GM21390 (cell line): ENCODE measurements around the gene TYW1.
"Not testable (repeated sequence)": the region's sequence is repeated elsewhere in the genome, so short reads cannot be mapped to it uniquely, and the experiment has no call there.

Source experiments
- ATAC-seq: cut with Tn5 transposase; IDR thresholded peaks from one replicate; pipeline ENCODE4 v1.9.1; 2021; ENCODE audit not compliant: unreplicated experiment

TYW1 gene

GRCh38 chr7:67043559-67043930 lies 46.9 kb downstream of the TYW1 start:
- not testable (repeated sequence) for ATAC-seq

- no peak for ATAC-seq
Measured at GRCh38 chr7:67045496-67045995, 48.9 kb downstream of the TYW1 start.

DNA sequence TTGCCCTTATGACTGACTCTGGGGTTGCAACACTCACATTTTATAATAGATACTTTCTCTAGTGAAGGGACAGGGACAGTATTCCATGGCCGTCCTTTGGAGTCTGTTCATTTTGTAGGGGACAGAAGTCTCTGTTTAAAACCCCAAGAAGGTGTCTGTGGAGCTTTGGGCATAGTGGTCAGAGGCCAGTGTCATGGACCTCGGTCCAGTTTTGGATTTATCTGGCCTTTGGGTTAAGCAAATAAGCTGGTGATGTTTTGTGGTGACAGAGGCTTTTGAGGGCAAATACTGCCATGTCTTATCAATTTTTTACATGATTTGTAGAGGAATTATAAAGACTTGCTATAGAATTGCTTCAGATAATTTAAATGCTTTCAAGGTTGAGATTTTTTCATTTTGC lies 50.2 kb downstream of the TYW1 start:
- ATAC-seq: not testable (repeated sequence)

DNA sequence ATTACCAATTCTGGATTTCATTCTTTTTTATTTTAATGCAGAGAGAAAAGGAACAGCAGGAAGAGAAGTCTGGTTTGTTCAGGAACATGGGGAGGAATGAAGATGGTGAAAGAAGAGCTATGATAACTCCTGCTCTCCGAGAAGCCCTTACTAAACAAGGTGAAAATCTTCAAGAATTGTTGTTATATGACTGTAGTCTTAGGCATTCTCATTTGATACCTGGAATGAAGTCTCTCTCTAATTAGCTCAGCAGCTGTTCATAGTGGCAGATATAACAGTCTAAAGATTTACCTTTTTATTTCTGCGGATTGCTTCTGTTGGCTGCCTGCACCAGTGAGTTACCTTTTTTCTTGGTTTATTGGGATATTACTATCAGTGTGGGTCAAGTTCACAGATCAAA lies 53.3 kb downstream of the TYW1 start:
- not testable (repeated sequence) for ATAC-seq

GRCh38 chr7:67052161-67052560 lies 55.5 kb downstream of the TYW1 start:
- ATAC-seq: not testable (repeated sequence)

DNA sequence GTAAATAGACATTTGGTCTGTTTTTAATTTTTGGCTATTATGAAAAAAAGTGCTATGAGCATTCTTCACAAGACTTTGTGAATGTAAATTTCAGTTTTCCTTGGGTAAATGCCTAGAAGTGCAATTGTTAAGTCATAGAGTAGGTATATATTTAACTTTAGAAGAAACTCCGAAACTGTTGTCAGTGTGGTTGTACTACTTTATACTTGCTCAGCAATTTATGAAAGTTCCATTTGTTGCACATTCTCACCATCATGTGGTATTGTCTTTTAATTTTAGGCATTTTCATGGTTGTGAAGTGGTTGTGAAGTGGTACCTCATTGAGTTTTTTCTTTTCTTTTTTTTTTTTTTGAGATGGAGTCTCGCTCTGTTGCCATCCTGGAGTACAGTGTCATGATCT lies 60.0 kb downstream of the TYW1 start:
- ATAC-seq: no peak

DNA sequence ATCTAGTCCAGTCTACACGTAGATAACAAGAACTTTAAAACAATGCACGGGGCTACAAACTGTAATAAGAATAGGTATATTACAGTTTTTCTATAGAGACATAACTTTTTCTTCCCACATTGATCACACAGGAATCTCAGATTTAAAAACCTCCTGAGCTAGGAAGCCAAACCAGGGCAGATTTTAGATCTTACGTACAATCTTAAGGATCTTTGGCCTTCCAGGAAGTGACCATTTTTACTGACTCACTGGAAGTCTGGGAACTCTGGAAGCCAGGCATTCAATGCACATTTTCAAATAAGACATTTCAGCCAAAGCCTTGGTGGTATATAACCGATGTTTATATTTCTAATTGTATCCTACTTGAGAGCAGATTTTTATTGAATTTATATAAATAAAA lies 64.7 kb downstream of the TYW1 start:
- ATAC-seq: not testable (repeated sequence)

DNA sequence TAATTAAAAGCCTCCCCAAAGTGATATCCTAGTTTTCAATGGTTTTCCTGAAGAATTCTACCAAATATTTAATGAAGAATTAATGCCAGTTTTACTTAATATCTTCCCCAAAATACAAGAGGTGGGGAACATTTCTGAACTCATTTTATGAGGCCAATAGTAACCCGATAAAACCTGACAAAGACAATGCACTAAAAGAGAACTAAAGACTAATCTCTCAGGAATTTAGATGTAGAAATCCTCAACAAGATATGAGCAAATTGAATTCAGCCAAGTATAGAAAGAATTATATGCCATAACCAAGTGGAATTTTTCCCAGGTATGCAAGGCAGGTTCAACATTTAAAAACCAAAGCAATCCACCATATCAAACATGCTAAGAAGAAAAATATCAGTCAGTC lies 66.2 kb downstream of the TYW1 start:
- not testable (repeated sequence) for ATAC-seq

DNA sequence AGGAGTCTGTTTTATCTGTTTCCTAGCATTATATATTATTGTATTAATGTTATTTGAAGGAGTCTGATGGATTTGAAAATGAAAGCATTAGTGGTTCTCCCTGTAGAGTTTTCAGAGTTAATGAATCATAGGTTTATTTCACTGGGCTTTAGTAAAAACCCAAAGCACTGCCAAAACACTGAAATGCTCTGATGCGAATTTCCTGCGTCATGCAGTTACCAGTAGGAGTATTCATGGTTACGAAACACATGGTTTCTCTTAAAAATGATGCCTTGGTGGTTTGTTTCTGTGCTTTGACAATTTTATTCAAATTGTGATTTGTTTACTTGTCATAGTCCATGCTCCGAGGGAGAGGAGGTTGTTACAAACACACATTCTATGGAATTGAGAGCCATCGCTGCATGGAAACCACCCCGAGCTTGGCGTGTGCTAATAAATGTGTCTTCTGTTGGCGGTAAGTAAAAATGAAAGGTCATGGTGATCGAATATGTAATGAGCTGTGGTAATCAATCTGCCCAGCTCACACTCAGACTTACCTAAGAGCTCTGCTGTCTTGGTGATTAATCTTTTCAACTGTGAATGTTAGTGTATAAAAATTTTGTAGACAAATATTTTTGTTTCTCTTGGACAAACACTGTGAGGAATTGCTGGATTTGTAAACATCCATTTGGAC lies 70.5 kb downstream of the TYW1 start:
- not testable (repeated sequence) for ATAC-seq

DNA sequence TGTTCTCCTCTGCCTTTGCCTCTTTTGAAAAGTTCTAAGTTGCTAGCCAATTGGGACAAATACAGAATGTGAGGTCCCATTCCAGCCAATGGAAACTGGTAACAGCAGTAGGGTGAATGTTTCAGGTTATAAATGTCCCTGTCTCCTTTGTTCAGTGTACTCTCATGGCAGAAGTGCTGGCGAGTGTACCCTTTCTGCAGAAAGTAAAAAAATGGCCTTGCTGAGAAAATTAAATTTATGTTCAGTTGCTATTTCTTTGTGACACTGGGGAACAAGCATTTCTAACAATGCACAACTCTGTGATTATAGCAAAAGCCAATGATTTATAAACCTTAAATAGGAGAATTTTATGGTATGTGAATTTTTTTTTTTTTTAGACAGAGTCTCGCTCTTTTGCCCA lies 79.5 kb downstream of the TYW1 start:
- not testable (repeated sequence) for ATAC-seq

DNA sequence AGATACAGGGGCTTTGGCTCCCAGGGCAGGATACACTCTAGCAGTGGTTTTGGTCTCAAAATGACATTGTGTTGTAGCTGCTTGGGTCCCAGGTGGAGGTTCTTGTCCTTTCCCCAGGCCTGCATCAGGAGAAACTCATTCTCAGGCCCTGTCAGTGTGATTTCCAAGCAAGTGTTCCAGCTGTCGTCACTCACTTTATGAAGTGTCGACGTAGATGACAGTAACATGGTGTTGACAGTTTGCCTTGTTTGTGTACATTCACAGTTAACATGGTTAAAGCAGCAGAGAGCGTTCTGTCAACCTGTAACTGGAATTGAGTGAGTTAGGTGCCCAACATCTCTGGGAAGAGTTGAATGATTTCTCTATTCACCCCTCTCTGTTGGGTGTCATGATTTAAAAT lies 86.2 kb downstream of the TYW1 start:
- not testable (repeated sequence) for ATAC-seq

DNA sequence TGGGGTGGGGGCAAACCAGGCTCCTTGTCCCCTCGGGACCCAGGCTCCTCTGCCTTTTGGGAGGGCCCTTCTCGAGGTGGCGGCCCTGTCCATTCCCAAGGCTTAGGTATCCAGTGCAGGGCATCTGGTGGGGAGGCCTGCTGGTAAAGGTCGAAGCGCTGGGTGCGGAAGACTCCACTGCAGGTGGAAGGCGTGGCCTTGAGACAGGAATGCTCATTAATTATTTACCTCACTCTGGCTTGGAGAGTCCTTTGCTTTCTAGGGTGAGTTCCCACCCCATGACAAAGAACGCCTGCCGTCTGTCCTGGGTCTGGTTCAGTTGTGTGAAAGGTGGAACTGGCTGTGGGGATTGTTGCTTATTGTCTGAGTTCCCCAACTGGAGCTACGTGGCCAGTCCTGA lies 92.6 kb downstream of the TYW1 start:
- not testable (repeated sequence) for ATAC-seq

- not testable (repeated sequence) for ATAC-seq
Measured at GRCh38 chr7:67091053-67091452, 94.4 kb downstream of the TYW1 start.

GRCh38 chr7:67098031-67098430 lies 101.4 kb downstream of the TYW1 start:
- ATAC-seq: not testable (repeated sequence)

GRCh38 chr7:67099406-67099805 lies 102.8 kb downstream of the TYW1 start:
- ATAC-seq: not testable (repeated sequence)

- ATAC-seq: not testable (repeated sequence)
Measured at GRCh38 chr7:67100038-67100437, 103.4 kb downstream of the TYW1 start.

DNA sequence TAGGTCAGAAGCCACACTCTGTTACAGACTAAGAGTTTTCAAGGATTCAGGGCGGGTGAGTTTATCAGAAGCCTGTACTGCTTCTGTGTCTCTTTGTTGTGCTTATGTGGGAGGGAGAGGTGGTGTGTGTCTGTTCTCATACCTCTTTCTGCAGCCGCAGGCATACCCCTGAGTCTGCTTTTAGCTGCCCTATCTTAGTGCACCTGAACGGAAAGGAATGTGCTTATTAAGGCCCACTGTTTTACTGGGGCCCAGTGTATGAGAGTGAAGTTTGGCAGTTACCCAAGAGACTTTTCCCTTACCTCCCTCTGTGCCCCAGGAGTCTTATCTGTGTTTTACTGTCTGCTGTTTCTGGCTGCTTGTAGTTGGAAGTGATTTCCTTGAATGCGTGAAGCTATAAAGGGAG lies 104.3 kb downstream of the TYW1 start:
- no peak for ATAC-seq

- not testable (repeated sequence) for ATAC-seq
Measured at GRCh38 chr7:67104937-67105336, 108.3 kb downstream of the TYW1 start.

DNA sequence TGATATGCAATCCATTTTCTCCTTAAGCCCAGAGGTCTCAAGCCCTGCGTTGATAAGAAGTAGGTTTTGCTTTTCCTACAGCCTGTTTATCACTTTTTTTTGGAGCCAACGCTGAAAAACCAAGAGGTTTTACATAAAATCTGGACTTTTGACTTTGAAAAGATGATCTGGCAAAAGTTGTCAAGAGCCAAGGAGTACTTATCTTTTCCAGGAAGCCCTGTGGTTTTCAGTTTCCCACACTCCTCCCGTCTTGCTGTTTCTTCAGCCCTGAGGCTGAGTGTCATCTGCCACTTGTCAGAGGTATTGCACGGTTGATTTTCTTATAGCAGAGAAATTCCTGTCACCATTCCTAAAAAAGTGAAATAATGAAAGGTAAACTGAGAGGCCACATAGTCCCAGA lies 108.7 kb downstream of the TYW1 start:
- no peak for ATAC-seq

DNA sequence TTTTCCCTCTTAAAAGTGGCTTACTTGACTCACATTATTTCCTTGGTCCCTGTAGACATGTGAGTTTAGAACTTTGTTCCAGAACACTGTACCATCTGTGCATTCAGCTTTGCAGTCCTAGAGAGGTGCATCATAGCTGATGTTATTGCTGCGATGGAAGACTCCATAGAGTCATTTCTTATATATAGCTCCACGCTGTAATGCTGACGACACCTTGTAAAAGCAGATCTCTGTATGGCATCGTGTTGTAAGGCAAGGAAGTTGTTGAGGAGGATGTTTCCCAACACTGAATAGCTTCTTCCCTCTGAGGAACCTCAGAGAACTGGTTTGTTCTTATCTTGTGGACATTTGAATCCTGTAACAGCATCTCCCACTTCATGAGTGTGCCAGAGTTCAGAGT lies 109.6 kb downstream of the TYW1 start:
- ATAC-seq: not testable (repeated sequence)

- not testable (repeated sequence) for ATAC-seq
Measured at GRCh38 chr7:67111342-67111741, 114.7 kb downstream of the TYW1 start.

DNA sequence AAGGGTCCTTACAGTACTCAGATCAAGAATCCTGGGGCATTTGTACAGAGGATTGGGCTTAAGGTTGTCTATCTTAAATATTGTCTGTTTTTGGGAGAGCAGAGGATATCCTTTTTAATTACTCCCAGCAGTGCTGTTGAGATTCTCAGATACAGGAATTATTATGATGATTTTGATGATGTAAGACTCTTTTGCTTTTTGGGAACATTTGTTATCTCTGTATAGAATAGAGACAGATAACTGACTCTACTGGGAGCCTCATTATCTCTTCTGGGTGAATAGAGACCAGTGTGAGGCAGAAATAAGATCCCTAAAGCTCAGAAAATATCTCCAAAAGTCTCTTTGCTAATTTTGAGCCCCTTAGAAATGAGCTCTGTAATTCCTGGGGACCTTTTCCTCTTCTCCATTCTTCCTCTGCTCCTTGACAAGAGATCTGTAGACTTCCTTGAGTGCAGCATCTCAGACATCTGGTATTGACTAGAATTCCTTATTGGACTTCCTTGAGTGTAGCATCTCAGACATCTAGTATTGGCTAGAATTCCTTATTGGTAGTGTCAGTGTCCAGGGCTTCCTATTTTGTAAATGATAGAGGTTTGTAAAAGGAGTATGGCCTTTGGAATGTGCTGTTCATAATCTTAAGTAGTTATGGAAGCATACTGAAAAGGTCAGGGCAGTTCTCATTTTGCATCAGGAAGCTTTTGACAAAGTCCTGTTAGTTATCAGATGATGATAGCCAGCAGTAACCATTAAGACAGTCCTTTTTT lies 118.0 kb downstream of the TYW1 start:
- ATAC-seq: not testable (repeated sequence)
